HG03442 (cell line): ENCODE data around the gene C2orf66.

Source experiments
- ATAC-seq: cut with Tn5 transposase; IDR thresholded peaks from one replicate; pipeline ENCODE4 v1.9.1; 2021; ENCODE audit warnings: mild to moderate bottlenecking, moderate library complexity; ENCODE audit not compliant: unreplicated experiment

C2orf66 gene

DNA sequence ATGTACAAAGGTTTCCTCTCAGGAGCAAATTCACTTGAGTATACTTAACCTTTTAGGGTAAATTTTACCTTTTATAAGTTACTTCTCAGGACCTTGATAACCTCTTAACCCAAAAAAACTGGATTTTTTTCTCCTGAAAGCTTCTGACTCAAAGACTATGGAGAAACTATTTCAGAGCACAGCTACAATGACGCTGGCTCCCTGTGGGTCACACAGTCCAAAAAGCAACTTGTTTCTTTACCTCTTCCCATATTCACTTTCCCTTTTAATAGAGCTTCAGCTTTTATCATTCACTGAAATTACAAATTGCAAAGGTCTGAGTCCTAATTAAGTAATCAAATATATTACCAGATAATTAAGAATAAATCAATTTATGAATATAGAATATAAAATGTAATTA is 42.1 kb downstream of the C2orf66 start:
- no peak for ATAC-seq

GRCh38 chr2:196759378-196759706 is 49.8 kb downstream of the C2orf66 start:
- ATAC-seq: no peak

DNA sequence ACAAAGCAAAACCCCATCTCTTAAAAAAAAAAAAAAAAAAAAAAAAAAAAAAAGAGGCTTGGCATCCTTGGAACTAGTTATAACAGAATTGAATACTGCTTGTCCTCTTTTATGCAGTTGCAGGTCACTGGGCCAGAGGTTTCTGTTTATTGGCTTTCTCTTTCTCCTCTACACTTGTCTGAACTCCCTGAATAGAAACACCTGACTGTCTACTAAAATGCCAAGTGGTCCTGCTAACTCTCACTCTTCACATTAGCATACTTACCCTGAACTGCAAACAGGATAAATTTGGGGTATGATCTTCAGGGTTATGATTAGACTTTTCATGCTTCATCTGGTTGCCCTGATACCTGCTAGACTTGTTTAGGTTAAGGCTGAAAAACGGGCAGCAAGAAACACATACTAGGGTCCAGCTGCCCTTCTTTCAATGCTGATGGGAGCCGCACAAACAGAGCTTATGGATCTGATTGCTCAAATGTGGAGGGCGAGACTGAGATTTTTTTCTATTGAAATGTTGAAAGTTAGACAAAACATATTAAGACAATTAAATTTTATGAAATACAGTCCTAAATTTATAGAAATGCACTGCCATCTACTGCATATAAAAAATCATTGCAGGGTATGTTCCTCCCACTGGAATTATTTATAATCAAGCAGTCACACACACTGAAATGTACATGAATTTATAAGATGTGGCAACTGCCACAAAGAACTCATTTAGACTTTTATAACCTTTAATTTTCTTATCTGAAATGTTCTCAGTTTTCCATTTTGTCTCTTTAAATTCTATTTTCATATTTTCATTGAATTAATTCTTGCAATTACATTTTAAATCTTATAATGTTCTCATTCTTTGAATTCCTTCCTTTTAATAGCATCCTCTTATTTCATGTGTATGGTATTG is 50.4 kb downstream of the C2orf66 start:
- no peak for ATAC-seq
